ENCODE measurements around the gene CRLF2. TPM values are rescaled to one million over a fixed set of nuclear protein-coding genes. Genes with fewer than 3 reads are reported as not detected.

CRLF2 gene
- total RNA-seq, 2 donors from 2014 or later, result not detected

GRCh38 chrX:1151378-1152077 lies 60.9 kb downstream of the CRLF2 start:
- no peak overlapping the region for H3K27ac Mint-ChIP-seq
- 71 to 74% methylated on average over 8 to 9 of the region's 9 CpGs for WGBS, 2 experiments (ENCODE audit: insufficient coverage in 1 of 2, insufficient read length in 1 of 2)
- TF ChIP-seq CTCF (conservative IDR thresholded peaks at IDR 0.05), result no peak
- no peak overlapping the region for H3K27ac ChIP-seq (ENCODE audit: low read depth, low read length)
- no peak overlapping the region for H3K4me3 ChIP-seq (ENCODE audit: low read length)
- H3K9me3 Mint-ChIP-seq, result no peaks in the 10 kb centered on the region
- no peak overlapping the region for H3K4me3 Mint-ChIP-seq
- H3K36me3 Mint-ChIP-seq (ENCODE audit: low read depth), result no peaks in the 10 kb centered on the region
- H3K27me3 Mint-ChIP-seq (ENCODE audit: insufficient read depth), result no peaks in the 10 kb centered on the region
- no peak overlapping the region for H3K9ac ChIP-seq (ENCODE audit: extremely low read depth, low read length, poor library complexity, severe bottlenecking)
- H3K27me3 ChIP-seq (ENCODE audit: control insufficient read depth, insufficient read depth, low read length, poor library complexity, severe bottlenecking), result no peaks in the 10 kb centered on the region
- H3K4me1 Mint-ChIP-seq, result peaks cover 3% of the 10 kb centered on the region
- no peaks in the 10 kb centered on the region for H3K9me3 ChIP-seq (ENCODE audit: control insufficient read depth, low read length)
- no peaks in the 10 kb centered on the region for H3K36me3 ChIP-seq (ENCODE audit: control insufficient read depth, insufficient read depth, low read length)
- H3K4me1 ChIP-seq (ENCODE audit: control insufficient read depth, insufficient read depth, low read length), result no peaks in the 10 kb centered on the region
- peak; percentile 43 for DNase-seq

- Histone ChIP-seq H3K9me3 (ENCODE audit: control insufficient read depth, low read length) (no peaks in the 10 kb centered on the region), H3K36me3 (ENCODE audit: control insufficient read depth, insufficient read depth, low read length) (no peaks in the 10 kb centered on the region), H3K27me3 (ENCODE audit: control insufficient read depth, insufficient read depth, low read length, poor library complexity, severe bottlenecking) (no peaks in the 10 kb centered on the region), H3K4me1 (ENCODE audit: control insufficient read depth, insufficient read depth, low read length) (no peaks in the 10 kb centered on the region), H3K4me3 (ENCODE audit: low read length) (no peak overlapping the region), H3K9ac (ENCODE audit: extremely low read depth, low read length, poor library complexity, severe bottlenecking) (no peak overlapping the region), H3K27ac (ENCODE audit: low read depth, low read length) (no peak overlapping the region)
- Mint-ChIP-seq H3K36me3 (ENCODE audit: low read depth) (no peaks in the 10 kb centered on the region), H3K27me3 (ENCODE audit: insufficient read depth) (no peaks in the 10 kb centered on the region), H3K27ac (no peak overlapping the region), H3K9me3 (no peaks in the 10 kb centered on the region), H3K4me3 (no peak overlapping the region), H3K4me1 (peaks cover 3% of the 10 kb centered on the region)
- WGBS, 2 experiments (ENCODE audit: insufficient coverage in 1 of 2, insufficient read length in 1 of 2), result 90 to 91% methylated on average over 8 of the region's 8 CpGs
- peak; percentile 27 for DNase-seq
- no peak for TF ChIP-seq CTCF (conservative IDR thresholded peaks at IDR 0.05)
These were observed 61.7 kb downstream of the CRLF2 start for GRCh38 chrX:1150569-1151347.

GRCh38 chrX:1147611-1148515 lies 64.6 kb downstream of the CRLF2 start:
- peak; percentile 40 for DNase-seq
- Mint-ChIP-seq H3K4me3 (no peak overlapping the region), H3K9me3 (no peaks in the 10 kb centered on the region), H3K27me3 (ENCODE audit: insufficient read depth) (no peaks in the 10 kb centered on the region), H3K4me1 (peaks cover 6% of the 10 kb centered on the region), H3K36me3 (ENCODE audit: low read depth) (no peaks in the 10 kb centered on the region), H3K27ac (no peak overlapping the region)
- no peak overlapping the region for H3K27ac ChIP-seq (ENCODE audit: low read depth, low read length)
- H3K4me1 ChIP-seq (ENCODE audit: control insufficient read depth, insufficient read depth, low read length), result no peaks in the 10 kb centered on the region
- no peak overlapping the region for H3K4me3 ChIP-seq (ENCODE audit: low read length)
- no peaks in the 10 kb centered on the region for H3K36me3 ChIP-seq (ENCODE audit: control insufficient read depth, insufficient read depth, low read length)
- no peak overlapping the region for H3K9ac ChIP-seq (ENCODE audit: extremely low read depth, low read length, poor library complexity, severe bottlenecking)
- TF ChIP-seq CTCF (conservative IDR thresholded peaks at IDR 0.05), result no peak
- no peaks in the 10 kb centered on the region for H3K9me3 ChIP-seq (ENCODE audit: control insufficient read depth, low read length)
- 76 to 78% methylated on average over 21 to 23 of the region's 29 CpGs for WGBS, 2 experiments (ENCODE audit: insufficient coverage in 1 of 2, insufficient read length in 1 of 2)
- H3K27me3 ChIP-seq (ENCODE audit: control insufficient read depth, insufficient read depth, low read length, poor library complexity, severe bottlenecking), result no peaks in the 10 kb centered on the region

Measured in endodermal cell (in vitro differentiated cells).